GM18526 (cell line): Measurements from ENCODE around the gene GDF10.

Experiments
- POLR2A ChIP-seq: IDR thresholded peaks from 3 replicates; pipeline ENCODE4 v1.6.1; 2011; ENCODE audit not compliant: insufficient read length; ENCODE audit errors: extremely low read depth

Gene GDF10

GRCh38 chr10:47285381-47286115, 14.4 kb upstream of the GDF10 start:
- no peak for TF ChIP-seq POLR2A

DNA sequence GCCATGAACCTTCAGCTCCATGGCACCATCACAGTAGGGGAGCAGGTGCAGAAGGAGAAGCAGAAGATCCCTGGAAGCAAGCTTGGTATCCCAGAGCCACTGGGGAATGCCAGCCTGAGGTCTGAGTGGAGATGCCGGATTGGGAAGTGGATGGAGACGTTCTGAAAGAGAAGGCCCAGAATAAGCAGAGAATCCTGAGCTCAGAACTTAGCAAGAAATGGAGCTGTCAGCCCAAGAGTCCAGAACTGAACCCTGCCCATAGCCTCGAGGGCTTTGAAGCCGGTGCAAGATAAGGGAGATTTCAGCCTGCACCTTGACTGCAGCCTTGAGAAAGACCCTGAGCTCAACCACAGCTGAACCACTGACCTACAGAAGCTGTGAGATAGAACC, 13.9 kb upstream of the GDF10 start:
- TF ChIP-seq POLR2A = no peak

DNA sequence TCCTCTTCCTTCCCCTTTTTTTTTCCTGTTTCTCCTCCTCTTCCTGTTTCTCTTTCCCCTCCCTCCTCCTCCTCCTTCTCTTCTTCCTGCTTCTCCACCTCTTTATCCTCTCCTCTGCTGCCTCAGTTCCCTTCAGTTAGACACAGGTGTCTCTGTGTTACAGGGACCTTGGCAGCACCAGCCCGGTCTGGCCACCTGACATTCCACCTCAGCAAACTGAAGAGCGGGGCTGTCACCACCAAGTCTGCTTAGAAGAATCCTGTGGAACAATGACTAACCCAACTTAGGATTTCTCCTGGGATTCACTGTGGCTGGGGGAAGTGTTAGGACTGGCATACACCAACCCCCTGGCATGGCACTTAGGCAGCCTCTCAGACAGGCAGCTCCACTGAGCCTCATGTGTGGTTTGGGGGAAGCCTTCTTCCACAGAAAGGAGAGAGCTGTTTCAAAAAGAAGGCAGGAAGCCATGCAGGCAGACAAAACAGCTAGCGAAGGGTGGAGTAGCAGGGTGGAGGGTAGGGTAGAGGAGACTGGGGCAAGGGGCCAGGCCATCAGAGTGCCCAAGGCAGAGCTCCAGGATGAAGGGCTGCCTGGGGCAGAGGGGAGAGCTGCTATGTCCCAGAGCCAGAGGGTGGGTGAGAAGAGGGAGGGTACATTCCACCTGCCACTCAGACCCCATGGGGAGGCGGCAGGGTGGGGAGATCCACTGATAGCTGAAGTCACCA, 13.2 kb upstream of the GDF10 start:
- no peak for TF ChIP-seq POLR2A

- TF ChIP-seq POLR2A = no peak
Measured at GRCh38 chr10:47287365-47287802, 12.6 kb upstream of the GDF10 start.

- no peak for TF ChIP-seq POLR2A
Measured at GRCh38 chr10:47287805-47288204, 12.2 kb upstream of the GDF10 start.

- no peak for TF ChIP-seq POLR2A
Measured at GRCh38 chr10:47288236-47288635, 11.8 kb upstream of the GDF10 start.

DNA sequence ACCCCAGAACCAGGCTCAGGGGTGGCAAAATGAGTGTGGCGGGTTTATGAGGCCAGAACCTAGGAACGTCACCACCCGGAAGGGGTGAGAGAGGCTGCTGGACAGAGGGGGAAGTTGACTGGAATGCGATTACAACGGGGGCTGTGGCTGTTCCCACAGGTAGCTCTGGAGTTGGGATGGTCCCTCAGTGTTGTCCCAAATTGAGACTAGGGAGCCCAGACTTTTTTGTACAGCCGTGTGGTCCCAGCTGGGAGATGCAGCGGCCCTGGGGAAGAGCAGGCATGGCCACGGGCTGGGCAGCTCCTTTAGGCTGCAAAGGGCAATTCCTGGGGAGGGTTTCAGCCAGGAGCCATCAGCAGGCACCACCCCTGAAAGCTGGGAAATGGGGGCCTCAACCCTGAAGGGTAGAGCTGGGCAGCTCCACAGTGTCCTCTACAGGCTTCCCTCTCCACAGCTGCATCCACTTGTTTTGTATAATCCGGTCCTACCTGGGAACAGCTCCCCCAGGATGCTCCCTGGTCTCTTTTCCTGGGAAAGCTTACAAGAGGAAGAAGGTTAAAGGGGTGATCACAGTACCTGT, 11.0 kb upstream of the GDF10 start:
- no peak for TF ChIP-seq POLR2A

- no peak for TF ChIP-seq POLR2A
Measured at GRCh38 chr10:47289921-47290320, 10.1 kb upstream of the GDF10 start.

GRCh38 chr10:47290338-47290737, 9.7 kb upstream of the GDF10 start:
- no peak for TF ChIP-seq POLR2A

- no peak for TF ChIP-seq POLR2A
Measured at GRCh38 chr10:47291682-47292081, 8.3 kb upstream of the GDF10 start.

- TF ChIP-seq POLR2A = no peak
Measured at GRCh38 chr10:47294057-47294456, 5.9 kb upstream of the GDF10 start.

- no peak for TF ChIP-seq POLR2A
Measured at GRCh38 chr10:47294501-47294900, 5.5 kb upstream of the GDF10 start.

DNA sequence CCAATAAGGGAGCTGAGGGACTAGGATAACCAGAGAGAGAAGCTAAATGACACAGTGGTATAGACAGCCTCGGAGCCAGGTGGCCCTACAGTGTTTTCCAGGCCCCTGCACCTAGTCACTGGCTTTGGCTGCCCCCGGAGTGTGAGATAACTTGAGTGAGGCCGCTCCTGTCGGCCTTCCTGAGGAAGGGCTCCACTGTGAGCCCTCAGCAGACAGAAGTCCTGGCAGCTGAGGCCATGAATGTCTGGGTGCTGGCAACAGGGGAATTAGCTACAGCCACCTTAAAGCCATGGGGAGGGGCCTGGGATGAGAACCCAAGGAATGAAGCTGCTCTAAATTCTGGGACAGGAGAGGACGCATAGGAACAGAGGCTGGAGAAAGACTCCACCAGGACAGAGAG, 4.6 kb upstream of the GDF10 start:
- TF ChIP-seq POLR2A = no peak

DNA sequence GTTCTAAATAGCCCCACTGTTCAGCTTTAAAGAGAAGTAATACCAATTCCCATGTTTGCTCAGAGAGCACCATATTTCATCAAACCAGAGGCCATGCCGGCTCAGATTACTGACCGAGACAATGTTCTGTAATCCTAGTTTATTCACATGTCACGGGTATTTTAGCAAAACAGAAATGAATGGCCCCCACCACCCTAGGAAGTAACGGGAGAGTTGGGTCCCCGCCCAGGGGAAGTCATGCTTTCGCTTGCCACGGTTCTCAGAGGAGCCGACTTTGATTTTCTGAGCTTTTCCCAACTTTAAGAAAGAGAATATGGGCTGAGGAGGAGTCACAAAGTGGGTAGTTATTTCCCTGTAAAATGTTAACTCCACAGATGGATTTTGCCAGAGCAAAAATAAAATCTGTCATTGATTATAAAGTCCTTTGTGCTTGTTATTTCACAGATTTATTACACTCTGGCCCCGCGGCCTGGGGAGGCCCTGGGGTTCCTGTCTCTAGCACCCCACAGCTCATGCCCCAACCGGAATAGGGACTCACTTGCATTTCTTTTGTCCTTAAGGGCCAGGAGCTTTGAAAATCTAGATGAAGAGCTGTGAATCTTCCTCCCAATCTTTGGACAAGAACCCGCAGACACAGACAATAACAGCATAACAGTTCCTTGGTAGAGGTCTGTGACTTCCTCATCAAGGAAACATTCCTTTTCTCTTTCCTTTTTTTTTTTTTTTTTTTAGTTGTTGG, 3.7 kb upstream of the GDF10 start:
- no peak for TF ChIP-seq POLR2A

DNA sequence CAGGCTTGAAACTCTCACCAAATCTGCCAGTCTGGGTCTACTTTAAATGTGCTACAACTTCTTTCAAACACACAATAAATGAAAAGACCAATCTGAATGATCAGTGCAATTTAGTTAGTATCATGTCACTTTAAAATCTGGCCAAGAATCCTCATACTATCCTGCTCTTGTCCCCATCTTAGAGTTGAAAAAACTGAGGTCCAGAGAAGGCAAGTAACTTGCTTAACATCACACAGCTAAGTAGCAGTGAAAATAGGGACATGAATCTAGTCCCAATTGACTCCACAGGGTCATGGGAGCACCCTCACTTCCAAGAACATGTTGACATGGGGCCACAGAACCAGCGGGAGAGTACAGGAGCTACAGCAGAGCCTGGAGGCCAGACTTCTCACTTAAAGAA, 3.1 kb upstream of the GDF10 start:
- no peak for TF ChIP-seq POLR2A
